Brain pericyte (primary cell): ENCODE data around the gene SLC25A10.
"Not testable (repeated sequence)": the region's sequence is repeated elsewhere in the genome, so short reads cannot be mapped to it uniquely, and the experiment has no call there.

Experiments
- DNase-seq: peaks from one replicate; pipeline ENCODE4 v3.0.0-alpha.2; 2012; ENCODE audit warnings: low read depth, low spot score

Gene SLC25A10

DNA sequence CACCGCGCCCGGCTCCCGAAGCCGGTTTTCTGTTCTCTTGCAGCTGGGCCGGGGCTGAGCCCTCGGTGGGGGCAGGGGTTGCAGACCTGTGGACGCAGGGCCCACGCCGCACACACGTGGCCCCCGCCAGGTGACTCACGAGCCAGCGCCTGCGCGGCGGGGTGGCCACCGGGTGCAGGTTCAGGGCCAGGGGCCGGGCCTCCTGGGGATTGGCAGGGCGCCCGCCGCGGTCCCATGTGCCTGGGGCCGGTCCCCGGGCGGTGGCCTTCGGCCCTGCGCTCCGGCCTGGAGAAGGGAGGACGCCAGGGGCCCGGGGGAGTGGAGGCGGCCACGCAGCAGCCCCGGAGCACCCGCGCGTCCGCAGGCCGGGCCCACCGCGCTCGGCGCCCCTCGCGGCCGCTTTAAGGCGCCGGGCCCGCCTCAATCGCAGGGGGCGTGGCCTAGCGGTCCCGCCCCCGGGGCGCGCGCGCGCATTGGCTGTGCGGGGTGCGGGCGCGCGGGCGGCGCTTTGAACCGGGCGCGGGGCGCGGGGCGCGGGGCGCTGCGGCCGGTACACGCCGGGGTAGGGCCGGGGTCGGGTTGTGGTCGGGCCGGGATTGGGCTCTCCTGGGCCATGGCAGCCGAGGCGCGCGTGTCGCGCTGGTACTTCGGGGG lies at the start of gene SLC25A10:
Gene SLC25A10, plus strand, starts transcription at position 471 of the 654 bp plus-strand sequence. Its CDS starts 143 bp downstream, at position 614.
- DNase-seq, result no peak

GRCh38 chr17:81664051-81664470 lies 48.0 kb upstream of the SLC25A10 start:
- no peak for DNase-seq

GRCh38 chr17:81665205-81666091 lies 46.6 kb upstream of the SLC25A10 start:
- no peak for DNase-seq

DNA sequence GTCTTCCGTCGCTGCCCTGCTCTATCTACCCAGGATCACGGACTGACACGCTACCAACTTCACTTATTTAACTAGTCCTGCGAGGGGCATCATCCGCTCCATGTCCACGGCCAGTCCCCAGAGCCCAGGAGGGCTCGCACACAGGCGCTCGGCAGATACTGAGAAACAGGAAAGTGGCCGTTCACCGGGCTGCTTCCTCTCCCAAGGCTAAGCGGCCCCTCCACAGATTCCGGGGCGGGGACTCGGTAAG lies 46.1 kb upstream of the SLC25A10 start:
- DNase-seq, result no peak

DNA sequence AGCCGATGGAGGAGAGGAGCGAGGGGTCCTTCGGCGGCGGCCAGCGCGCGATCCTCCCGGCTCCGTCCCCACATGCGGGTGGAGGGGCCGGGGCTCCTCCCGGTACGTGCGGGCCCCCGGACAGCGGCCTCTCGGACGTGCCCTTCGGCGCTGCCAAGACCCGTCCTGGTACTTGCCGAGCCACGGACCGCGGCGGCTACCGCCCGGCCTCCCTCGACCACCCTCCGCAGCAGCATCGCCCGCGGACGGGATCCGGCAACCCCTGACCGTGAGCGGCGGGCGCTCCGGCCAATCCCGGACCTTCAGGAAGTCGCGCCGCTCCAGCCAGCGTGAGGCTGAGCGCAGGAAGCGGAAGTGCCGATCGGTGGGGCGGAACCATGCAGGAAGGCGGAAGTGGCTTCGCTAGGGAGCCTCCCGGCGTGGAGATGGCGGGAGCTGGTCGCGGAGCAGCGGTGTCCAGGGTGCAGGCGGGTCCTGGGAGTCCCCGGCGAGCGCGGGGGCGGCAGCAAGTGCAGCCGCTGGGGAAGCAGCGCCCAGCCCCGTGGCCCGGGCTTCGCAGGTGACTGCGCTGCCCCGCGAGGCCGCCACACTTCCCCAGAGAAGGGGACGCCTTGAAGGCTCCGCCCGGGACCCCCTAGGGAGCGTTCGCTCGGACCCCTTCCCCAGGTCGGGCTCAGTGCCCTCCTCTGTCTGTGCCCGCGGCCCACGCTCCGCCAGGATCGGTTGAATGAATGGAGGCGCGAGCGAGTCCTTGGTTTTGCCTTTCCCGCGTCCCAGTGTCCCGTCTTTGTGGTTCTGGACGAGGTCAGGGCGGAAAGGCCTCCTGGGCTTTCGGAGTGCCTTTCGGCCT lies 45.5 kb upstream of the SLC25A10 start, which contains the start of the genes CCDC137 and OXLD1:
Gene CCDC137, plus strand, starts transcription at position 396 of the 850 bp plus-strand sequence. Its CDS starts 30 bp downstream, at position 426.
Gene OXLD1, minus strand, starts transcription at position 264 of the 850 bp plus-strand sequence. Its CDS starts 28 bp downstream, at position 236.
- peak; percentile 86 for DNase-seq

GRCh38 chr17:81667754-81668153 lies 44.3 kb upstream of the SLC25A10 start:
- no peak for DNase-seq

DNA sequence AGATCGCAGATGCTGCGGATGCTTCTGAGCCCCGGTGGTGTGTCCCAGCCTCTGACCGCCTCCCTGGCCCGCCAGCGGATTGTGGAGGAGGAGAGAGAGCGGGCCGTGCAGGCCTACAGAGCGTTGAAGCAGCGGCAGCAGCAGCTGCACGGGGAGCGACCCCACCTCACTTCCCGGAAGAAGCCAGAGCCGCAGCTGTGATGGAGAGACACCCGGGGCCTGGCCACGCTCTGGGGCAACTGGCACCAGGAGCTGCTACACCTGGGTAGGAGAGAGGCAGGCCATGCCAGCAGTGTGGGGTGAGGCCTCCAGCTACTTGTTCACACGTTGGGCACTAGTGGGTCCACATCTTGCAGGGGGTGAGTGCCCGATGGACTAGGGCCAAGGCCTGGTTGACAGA lies 39.6 kb upstream of the SLC25A10 start:
- DNase-seq, result no peak

DNA sequence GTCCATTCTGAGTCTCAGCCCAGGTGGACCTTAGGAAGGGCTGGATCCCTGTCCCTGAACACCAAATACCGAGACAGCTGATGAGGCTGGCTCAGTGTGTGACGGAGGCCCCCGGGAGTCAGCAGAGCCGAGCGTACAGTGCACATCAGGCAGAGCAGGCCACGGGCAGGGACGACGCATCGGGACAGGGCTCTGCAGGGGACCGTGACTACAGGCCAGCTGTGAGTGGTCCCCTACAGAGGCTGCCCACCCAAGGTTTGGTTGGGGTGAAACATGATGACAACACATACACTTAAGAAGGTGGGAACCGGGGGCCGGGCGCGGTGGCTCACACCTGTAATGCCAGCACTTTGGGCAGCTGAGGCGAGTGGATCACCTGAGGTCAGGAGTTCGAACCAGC lies 39.1 kb upstream of the SLC25A10 start:
- DNase-seq, result no peak

DNA sequence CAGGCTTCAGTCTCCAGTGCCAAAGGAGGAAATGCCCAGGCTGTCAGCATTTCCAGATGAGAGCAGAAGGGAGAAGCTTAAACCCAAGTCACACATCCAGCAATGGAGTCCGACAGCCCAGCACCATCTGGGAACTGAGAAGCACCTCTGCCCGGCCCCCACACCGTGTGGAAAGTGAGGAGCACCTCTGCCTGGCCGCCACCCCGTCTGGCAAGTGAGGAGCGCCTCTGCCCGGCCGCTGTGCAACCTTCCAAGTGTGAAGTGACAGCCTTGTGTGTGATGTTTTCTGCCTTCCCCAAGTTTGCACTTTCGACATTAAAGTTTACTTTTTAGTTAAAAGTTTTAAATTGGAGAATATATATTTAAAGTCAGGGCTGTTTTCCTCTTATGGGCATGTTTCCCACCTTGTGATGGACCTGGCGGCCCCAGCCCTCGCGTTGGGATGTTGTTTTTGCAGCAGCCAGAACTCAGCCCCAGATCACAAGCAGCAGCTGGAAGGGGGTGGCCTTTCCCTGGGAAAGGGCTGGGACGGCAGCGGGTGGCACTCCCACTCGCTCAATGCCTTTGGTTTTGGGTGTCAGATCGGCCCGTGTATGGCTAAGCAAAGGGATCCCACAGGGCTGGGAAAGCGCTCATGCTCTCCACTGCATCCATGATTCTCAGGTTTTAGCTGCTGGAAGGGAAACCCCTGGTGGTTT lies 38.4 kb upstream of the SLC25A10 start:
- no peak for DNase-seq

DNA sequence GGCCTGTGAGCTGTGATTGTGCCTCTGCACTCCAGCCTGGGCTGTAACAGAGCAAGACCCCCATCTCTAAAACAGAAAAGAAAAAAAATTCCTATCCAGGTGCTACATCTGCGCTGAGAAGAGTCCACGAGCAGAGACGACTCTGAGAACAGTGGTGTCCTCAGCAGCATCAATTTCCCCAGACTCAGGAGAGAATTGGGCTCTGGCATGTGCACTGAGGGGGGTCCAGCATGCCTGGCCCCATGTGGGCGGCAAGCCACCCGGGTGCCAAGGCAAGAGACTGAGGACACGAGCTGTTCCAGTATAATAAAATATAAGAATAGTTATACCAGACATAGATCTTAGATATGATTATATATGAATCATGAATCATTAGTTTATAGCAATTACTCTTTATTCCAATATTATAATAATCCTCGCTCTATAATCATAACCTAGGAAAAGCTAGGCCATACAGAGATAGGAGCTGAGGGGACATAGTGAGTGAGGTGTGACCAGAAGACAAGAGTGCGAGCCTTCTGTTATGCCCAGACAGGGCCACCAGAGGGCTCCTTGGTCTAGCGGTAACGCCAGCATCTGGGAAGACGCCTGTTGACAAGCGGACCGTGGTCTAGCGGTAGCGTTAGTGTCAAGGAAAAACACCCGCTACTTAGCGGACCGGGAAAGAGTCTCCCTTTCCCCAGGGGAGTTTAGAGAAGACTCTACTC lies 36.4 kb upstream of the SLC25A10 start:
- DNase-seq, result not testable (repeated sequence)

DNA sequence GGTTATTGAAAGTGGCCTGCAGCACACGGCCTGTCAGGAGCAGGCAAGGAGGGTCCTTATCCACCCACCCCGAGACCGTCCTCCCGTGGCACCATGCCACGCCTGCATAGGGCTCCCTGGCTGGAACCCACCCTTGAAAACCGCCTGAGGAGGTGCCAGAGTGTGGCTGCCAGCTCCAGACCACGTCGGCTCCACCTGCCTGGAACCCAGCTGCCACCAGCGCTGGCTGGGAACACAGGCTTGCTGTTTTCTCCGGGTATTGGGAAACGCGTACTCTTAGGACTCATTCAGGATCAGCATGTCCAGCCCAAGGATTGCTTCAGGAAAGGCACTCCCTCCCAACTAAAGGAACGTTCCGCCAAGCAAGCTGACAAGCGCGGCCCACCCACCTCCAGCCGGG lies 35.2 kb upstream of the SLC25A10 start:
- DNase-seq, result no peak

- DNase-seq, result no peak
Measured at GRCh38 chr17:81680150-81680549, 31.9 kb upstream of the SLC25A10 start.

DNA sequence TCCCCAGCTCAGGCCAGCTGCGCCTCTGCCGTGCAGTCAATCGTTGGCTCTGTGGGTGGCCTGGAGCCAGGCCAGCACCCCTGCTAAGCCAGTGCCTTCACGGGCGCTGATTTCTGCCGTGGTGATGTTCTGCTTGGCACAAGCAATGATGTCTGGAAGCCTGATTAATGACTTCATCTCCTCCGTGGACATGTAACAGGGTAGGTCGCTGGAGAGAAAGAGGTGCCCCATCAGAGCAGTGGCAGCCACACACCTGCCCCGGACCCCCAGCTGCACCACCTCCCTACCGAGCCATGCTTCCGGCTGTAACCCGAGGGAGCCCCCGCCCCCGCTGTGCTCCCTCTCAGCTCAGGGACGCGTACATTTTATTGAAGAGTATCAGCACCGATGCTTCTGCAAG lies 30.4 kb upstream of the SLC25A10 start:
- DNase-seq, result peak; percentile 91

GRCh38 chr17:81682565-81683207 lies 29.4 kb upstream of the SLC25A10 start:
- no peak for DNase-seq

- DNase-seq, result no peak
Measured at GRCh38 chr17:81683208-81683583, 28.9 kb upstream of the SLC25A10 start.

GRCh38 chr17:81683584-81684441 lies 28.3 kb upstream of the SLC25A10 start, which contains the start of the genes ARL16 and HGS:
TSS of gene ARL16 (minus strand) at chr17:81683797. CDS start at chr17:81683753, 44 bp downstream.
TSS of gene HGS (plus strand) at chr17:81684011. CDS start at chr17:81684067, 56 bp downstream.
- peak; percentile 99 for DNase-seq

GRCh38 chr17:81684442-81684911 lies 27.6 kb upstream of the SLC25A10 start:
- DNase-seq, result no peak

DNA sequence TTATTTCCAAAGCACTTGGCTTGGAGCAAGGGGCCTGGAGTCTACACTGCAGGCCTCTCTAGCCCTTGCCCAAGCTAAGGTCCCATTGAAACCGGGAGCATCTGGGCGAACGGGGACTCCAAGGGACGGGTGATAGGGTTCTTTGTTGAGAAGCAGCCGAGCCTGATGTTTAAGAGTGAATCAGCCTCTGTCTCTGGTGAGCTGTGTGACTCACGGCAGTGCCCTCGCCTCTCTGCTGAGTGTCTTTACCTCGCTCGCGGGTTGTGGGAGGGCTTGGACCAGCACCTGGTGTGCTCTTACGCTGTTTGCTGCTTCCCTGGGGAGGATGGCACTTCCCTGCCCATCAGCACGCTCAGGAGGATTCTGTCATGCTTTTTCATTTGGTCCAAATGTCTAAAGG lies 27.0 kb upstream of the SLC25A10 start:
- no peak for DNase-seq

- no peak for DNase-seq
Measured at GRCh38 chr17:81686614-81687013, 25.5 kb upstream of the SLC25A10 start.
